ENCODE data around the gene CDH19. TPM values are rescaled to one million over a fixed set of nuclear protein-coding genes. Genes with fewer than 3 reads are reported as not detected.

CDH19 gene
- total RNA-seq, 1 experiment from 2014 or later: not detected

- H3K9ac ChIP-seq (ENCODE audit: low read length): no peak overlapping the region
- DNase-seq (ENCODE audit: low read depth, low spot score): no peak
- H3K4me2 ChIP-seq (ENCODE audit: low read length): no peak overlapping the region
- no peak for TF ChIP-seq JUND (IDR thresholded peaks at IDR 0.05)
- no peak for TF ChIP-seq EZH2phosphoT487 (IDR thresholded peaks at IDR 0.05; ENCODE audit: borderline replicate concordance)
- no peak for TF ChIP-seq SIN3A (IDR thresholded peaks at IDR 0.05; ENCODE audit: low read depth)
- TF ChIP-seq FOSL1 (IDR thresholded peaks at IDR 0.05; ENCODE audit: low read depth): no peak
- no peak for TF ChIP-seq YY1 (IDR thresholded peaks at IDR 0.05; ENCODE audit: extremely low read depth, insufficient replicate concordance, low read depth, low read length)
- no peak for TF ChIP-seq POLR2A (IDR thresholded peaks at IDR 0.05; ENCODE audit: borderline replicate concordance, extremely low read depth, insufficient read depth, insufficient read length)
- H3K36me3 ChIP-seq (ENCODE audit: control insufficient read depth in 1 of 2, insufficient read depth in 2 of 2, low read length in 2 of 2): no peaks in the 10 kb centered on the region
- ChIA-PET CTCF (no interaction called here), POLR2A (no interaction called here), RAD21 (ENCODE audit: low non-redundant PET in 1 of 2, low total read pairs in 2 of 2, uncharacterized antibody in 2 of 2, unreplicated experiment in 2 of 2) (no interaction called here)
- H4K20me1 ChIP-seq (ENCODE audit: insufficient read depth): no peaks in the 10 kb centered on the region
- no TSS peak for BruUV-seq (replicated peaks)
- H3K4me1 ChIP-seq (ENCODE audit: control insufficient read depth in 1 of 2, insufficient read depth in 2 of 2, low read length in 2 of 2): no peaks in the 10 kb centered on the region
- H3K79me2 ChIP-seq (ENCODE audit: insufficient read depth, low read length): no peaks in the 10 kb centered on the region
- peaks cover 3 to 29% of the 10 kb centered on the region in 2 experiments; a peak in 3 of 4 replicates for H3K9me3 ChIP-seq (ENCODE audit: control insufficient read depth in 1 of 2, insufficient read depth in 1 of 2, low read depth in 1 of 2, low read length in 2 of 2)
- no peak overlapping the region for H2AFZ ChIP-seq (ENCODE audit: low read depth, low read length, poor library complexity, severe bottlenecking)
- no peak for ATAC-seq
- no peak overlapping the region for H3K4me3 ChIP-seq (replicated peaks in 1 of 2; ENCODE audit: low read depth in 1 of 2, low read length in 2 of 2)
- H3K27ac ChIP-seq (ENCODE audit: low read depth, low read length): no peak overlapping the region
- no peaks in the 10 kb centered on the region for H3K9me2 ChIP-seq (ENCODE audit: insufficient read depth)
- H3K27me3 ChIP-seq (ENCODE audit: insufficient read depth, low read length): no peaks in the 10 kb centered on the region
- intact Hi-C loops (cut with micrococcal nuclease): no loop called here
Measured at GRCh38 chr18:66647671-66648070, 43.8 kb upstream of the CDH19 start.

GRCh38 chr18:66646609-66647008, 42.7 kb upstream of the CDH19 start:
- Histone ChIP-seq H3K9me2 (ENCODE audit: insufficient read depth) (no peaks in the 10 kb centered on the region), H3K4me1 (ENCODE audit: control insufficient read depth in 1 of 2, insufficient read depth in 2 of 2, low read length in 2 of 2) (no peaks in the 10 kb centered on the region), H3K79me2 (ENCODE audit: insufficient read depth, low read length) (no peaks in the 10 kb centered on the region), H3K9me3 (ENCODE audit: control insufficient read depth in 1 of 2, insufficient read depth in 1 of 2, low read depth in 1 of 2, low read length in 2 of 2) (peaks cover 4 to 24% of the 10 kb centered on the region in 2 experiments; a peak in 3 of 4 replicates), H2AFZ (ENCODE audit: low read depth, low read length, poor library complexity, severe bottlenecking) (no peak overlapping the region), H3K27me3 (ENCODE audit: insufficient read depth, low read length) (no peaks in the 10 kb centered on the region), H4K20me1 (ENCODE audit: insufficient read depth) (no peaks in the 10 kb centered on the region), H3K27ac (ENCODE audit: low read depth, low read length) (no peak overlapping the region), H3K4me2 (ENCODE audit: low read length) (no peak overlapping the region), H3K9ac (ENCODE audit: low read length) (no peak overlapping the region), H3K4me3 (replicated peaks in 1 of 2; ENCODE audit: low read depth in 1 of 2, low read length in 2 of 2) (no peak overlapping the region), H3K36me3 (ENCODE audit: control insufficient read depth in 1 of 2, insufficient read depth in 2 of 2, low read length in 2 of 2) (no peaks in the 10 kb centered on the region)
- DNase-seq (ENCODE audit: low read depth, low spot score) (no peak), ATAC-seq (no peak)
- ChIA-PET CTCF (no interaction called here), POLR2A (no interaction called here), RAD21 (ENCODE audit: low non-redundant PET in 1 of 2, low total read pairs in 2 of 2, uncharacterized antibody in 2 of 2, unreplicated experiment in 2 of 2) (no interaction called here)
- intact Hi-C loops (cut with micrococcal nuclease): no loop called here
- no TSS peak for BruUV-seq (replicated peaks)
- TF ChIP-seq SIN3A (IDR thresholded peaks at IDR 0.05; ENCODE audit: low read depth): no peak
- TF ChIP-seq ZFX (IDR thresholded peaks at IDR 0.05): no peak
- TF ChIP-seq REST (IDR thresholded peaks at IDR 0.05; ENCODE audit: low read depth): no peak
- no peak for TF ChIP-seq POLR2AphosphoS5 (IDR thresholded peaks at IDR 0.05; ENCODE audit: low read depth, low read length)
- no peak for TF ChIP-seq EZH2phosphoT487 (IDR thresholded peaks at IDR 0.05; ENCODE audit: borderline replicate concordance)
- no peak for TF ChIP-seq MAX (IDR thresholded peaks at IDR 0.05)
- TF ChIP-seq SRF (IDR thresholded peaks at IDR 0.05; ENCODE audit: low read depth): no peak
- no peak for TF ChIP-seq CEBPB (IDR thresholded peaks at IDR 0.05; ENCODE audit: low read depth)
- TF ChIP-seq TCF7L2 (IDR thresholded peaks at IDR 0.05; ENCODE audit: borderline replicate concordance, extremely low read depth, insufficient read depth, insufficient read length): no peak
- TF ChIP-seq ATF3 (IDR thresholded peaks at IDR 0.05): no peak
- no peak for TF ChIP-seq ZNF274 (IDR thresholded peaks at IDR 0.05; ENCODE audit: low read depth, low read length)
- no peak for TF ChIP-seq ZBTB33 (IDR thresholded peaks at IDR 0.05; ENCODE audit: extremely low read depth, insufficient replicate concordance, low read length)
- no peak for TF ChIP-seq JUND (IDR thresholded peaks at IDR 0.05)
- TF ChIP-seq SP1 (IDR thresholded peaks at IDR 0.05; ENCODE audit: low read depth): no peak

All from HCT116 (cell line).